Fibroblast of the aortic adventitia (primary cell): Measurements from ENCODE around the gene MACROH2A1. TPM values are rescaled to one million over a fixed set of nuclear protein-coding genes. Genes with fewer than 3 reads are reported as not detected.

ENCODE experiments used
- DNase-seq: peaks from one replicate; pipeline ENCODE4 v3.0.0-alpha.2; 2010; ENCODE audit warnings: low read depth
- H3K4me3 ChIP-seq: 2 replicates; pipeline ENCODE4 v1.5.1; 2011; ENCODE audit warnings: low read depth, mild to moderate bottlenecking, control low read depth, low read length, moderate library complexity
- CTCF ChIP-seq: IDR thresholded peaks from 2 replicates; pipeline ENCODE4 v1.5.1; 2011; ENCODE audit warnings: mild to moderate bottlenecking, low read length, control low read depth, inconsistent platforms; ENCODE audit not compliant: insufficient read depth
- total RNA-seq: library from RNA; depleted of rRNA; stranded (reverse); fragments of >200 nt; gene quantifications from 2 replicates; pipeline ENCODE4 v1.2.3, GENCODE V29; 2012; ENCODE audit warnings: low replicate concordance

Gene MACROH2A1
- total RNA-seq, 1 donor: 116 TPM

- no peak overlapping the region for H3K4me3 ChIP-seq
- peak; percentile 53 for DNase-seq
- no peak for TF ChIP-seq CTCF
These were observed 12.9 kb downstream of the MACROH2A1 start for GRCh38 chr5:135386096-135386495.

GRCh38 chr5:135385576-135385975 is 13.5 kb downstream of the MACROH2A1 start:
- no peak overlapping the region for H3K4me3 ChIP-seq
- no peak for DNase-seq
- no peak for TF ChIP-seq CTCF

GRCh38 chr5:135384898-135385297 is 14.1 kb downstream of the MACROH2A1 start:
- no peak overlapping the region for H3K4me3 ChIP-seq
- no peak for TF ChIP-seq CTCF
- DNase-seq: no peak

- H3K4me3 ChIP-seq: no peak overlapping the region
- DNase-seq: no peak
- no peak for TF ChIP-seq CTCF
These were observed 15.1 kb downstream of the MACROH2A1 start for GRCh38 chr5:135383803-135384495.

- no peak for DNase-seq
- no peak for TF ChIP-seq CTCF
- no peak overlapping the region for H3K4me3 ChIP-seq
These were observed 16.1 kb downstream of the MACROH2A1 start for GRCh38 chr5:135382981-135383380.

GRCh38 chr5:135382106-135382790 is 16.8 kb downstream of the MACROH2A1 start:
- no peak for TF ChIP-seq CTCF
- no peak for DNase-seq
- no peak overlapping the region for H3K4me3 ChIP-seq
